GM12864 (cell line): ENCODE data around the gene P2RX1.

ENCODE experiments used
- DNase-seq: peaks from one replicate; pipeline ENCODE4 v3.0.0-alpha.2; 2011; ENCODE audit warnings: low read depth
- H3K4me3 ChIP-seq: 2 replicates; pipeline ENCODE4 v1.5.1; 2011; ENCODE audit warnings: mild to moderate bottlenecking, low read depth, low read length, control low read depth
- CTCF ChIP-seq: IDR thresholded peaks from 2 replicates; pipeline ENCODE4 v1.5.1; 2011; ENCODE audit warnings: low read depth, mild to moderate bottlenecking, moderate library complexity, low read length, control low read depth, inconsistent platforms; ENCODE audit errors: missing control alignments

The P2RX1 gene

GRCh38 chr17:3962217-3962964 lies 46.1 kb upstream of the P2RX1 start:
- H3K4me3 ChIP-seq = peak overlapping the region; percentile 71
- DNase-seq = no peak
- no peak for TF ChIP-seq CTCF

GRCh38 chr17:3961564-3962047 lies 45.3 kb upstream of the P2RX1 start:
- DNase-seq = peak; percentile 70
- TF ChIP-seq CTCF = no peak
- peak overlapping the region; percentile 71 for H3K4me3 ChIP-seq

GRCh38 chr17:3960764-3961163 lies 44.5 kb upstream of the P2RX1 start:
- TF ChIP-seq CTCF = no peak
- no peak overlapping the region for H3K4me3 ChIP-seq
- no peak for DNase-seq

- no peak for DNase-seq
- no peak overlapping the region for H3K4me3 ChIP-seq
- TF ChIP-seq CTCF = no peak
Measured at GRCh38 chr17:3959921-3960601, 43.8 kb upstream of the P2RX1 start.

GRCh38 chr17:3959295-3959899 lies 43.1 kb upstream of the P2RX1 start:
- DNase-seq = no peak
- no peak for TF ChIP-seq CTCF
- no peak overlapping the region for H3K4me3 ChIP-seq

- TF ChIP-seq CTCF = no peak
- H3K4me3 ChIP-seq = no peak overlapping the region
- DNase-seq = no peak
Measured at GRCh38 chr17:3957735-3958599, 41.7 kb upstream of the P2RX1 start.
